Activated CD4-positive, CD25-positive, alpha-beta regulatory T cell treated with anti-CD3 and anti-CD28 coated beads, Interleukin-2, amount 50 U/mL, for 24 hours (primary cell): ENCODE data around the gene PHACTR1.

Experiments used
- ATAC-seq, 2 donors: fragments of 150-1000 bp; cut with Tn5 transposase; one replicate each; pipeline ENCODE4 v1.10.0; 2021; ENCODE audit warnings: mild to moderate bottlenecking in 1 of 2, moderate library complexity in 1 of 2

The PHACTR1 gene

DNA sequence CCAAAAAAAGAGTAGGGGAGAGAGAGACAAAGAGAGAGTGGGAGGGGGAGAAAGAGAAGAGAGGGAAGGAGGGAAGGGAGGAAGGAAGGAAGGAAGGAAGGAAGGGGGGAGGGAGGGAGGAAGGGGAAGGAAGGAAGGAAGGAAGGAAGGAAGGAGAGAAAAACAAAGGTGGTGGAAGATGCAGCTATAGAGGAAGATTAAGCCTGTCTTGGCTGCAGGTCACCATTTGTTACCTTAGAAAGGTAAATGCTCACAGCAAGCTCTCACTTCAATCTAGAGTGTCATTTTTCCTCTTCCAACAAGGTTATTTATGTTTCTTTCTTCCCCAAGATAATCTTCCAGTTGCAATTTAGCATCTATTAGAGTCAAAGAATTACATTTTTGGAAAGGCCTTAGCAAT, 284.0 kb downstream of the PHACTR1 start:
- ATAC-seq = no peak

DNA sequence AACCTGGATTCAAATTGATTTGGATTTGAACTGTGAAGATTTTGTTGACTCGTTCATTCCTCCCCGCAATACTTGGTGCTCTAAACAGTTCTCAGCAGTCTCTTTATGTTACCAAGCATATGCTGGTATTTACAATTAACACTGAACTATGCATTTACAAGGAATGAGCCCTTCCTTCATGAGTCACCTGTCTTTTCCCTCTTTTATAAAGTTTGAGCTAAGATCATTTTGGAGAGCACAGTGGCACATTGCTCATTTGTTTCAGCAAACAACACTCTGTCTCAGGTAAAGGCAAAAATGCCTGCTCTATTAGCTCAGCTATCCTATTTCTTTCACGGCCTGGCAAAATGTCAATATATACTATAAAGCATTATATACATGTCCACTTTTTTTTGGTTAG, 285.4 kb downstream of the PHACTR1 start:
- no peak for ATAC-seq

DNA sequence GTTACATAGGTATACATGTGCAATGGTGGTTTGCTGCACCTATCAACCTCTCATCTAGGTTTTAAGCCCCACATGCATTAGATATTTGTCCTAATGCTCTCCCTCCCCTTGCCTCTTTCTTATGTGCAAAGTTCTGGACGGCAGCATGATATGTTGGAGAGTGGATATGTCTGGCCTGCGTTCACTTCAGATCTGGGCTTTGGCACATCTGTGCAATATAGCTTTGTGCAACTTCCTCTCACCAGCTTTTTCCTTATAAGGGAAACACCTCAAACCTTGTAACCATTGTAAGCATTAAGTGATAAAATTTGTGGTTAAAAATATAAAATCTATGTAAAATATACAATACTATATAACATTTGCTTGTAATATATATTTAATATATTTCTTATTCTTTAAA, 288.0 kb downstream of the PHACTR1 start:
- ATAC-seq = no peak

DNA sequence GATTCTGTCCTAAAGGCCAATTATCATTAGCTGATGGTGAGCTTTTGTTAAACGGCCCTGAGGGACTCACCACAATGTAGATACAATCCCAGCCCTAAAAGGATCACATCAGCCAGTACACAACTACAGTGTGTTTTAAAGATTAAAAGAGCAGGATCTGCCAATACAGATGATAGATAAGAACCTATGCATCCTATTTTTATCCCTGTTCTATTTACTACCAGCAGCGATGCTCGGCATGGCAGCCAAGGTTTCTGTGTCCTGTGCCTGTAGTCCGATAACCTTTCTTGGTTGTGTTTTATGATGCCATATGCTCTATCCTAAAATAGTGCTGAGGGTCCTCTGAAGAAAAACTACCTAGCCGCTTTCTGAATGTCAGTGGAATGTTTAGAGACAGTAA, 289.4 kb downstream of the PHACTR1 start:
- ATAC-seq = no peak

DNA sequence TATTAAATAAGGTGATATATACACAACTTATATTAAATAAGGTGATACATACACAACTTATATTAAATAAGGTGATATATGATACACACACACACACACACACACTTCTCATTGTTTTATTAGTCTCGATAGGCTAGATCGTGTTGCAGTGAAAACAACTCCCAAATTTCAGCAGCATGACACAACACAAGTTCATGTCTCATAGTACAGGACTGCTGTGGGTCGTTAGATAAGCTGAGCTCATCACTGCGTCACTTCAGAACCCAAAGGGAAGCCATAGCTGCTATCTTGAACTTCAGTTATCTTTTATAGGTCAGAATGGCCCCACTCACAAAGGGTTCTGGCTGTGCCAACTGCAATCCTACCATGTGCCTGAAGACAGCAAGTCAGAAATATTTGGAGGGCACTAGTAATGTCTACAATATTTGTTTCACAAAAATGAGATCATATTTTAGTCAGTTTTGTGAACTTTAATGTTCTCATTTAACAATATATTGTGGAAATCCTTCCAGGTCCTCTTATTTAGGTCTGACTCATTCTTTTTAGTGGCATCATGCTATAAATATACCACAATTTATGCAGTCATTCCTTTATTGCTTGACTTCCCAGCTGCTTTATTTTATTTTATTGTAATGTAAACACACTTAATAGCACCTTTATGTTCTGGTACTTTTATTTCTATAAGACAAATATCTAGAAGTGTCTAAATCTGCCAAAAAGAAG, 290.2 kb downstream of the PHACTR1 start:
- ATAC-seq = no peak

DNA sequence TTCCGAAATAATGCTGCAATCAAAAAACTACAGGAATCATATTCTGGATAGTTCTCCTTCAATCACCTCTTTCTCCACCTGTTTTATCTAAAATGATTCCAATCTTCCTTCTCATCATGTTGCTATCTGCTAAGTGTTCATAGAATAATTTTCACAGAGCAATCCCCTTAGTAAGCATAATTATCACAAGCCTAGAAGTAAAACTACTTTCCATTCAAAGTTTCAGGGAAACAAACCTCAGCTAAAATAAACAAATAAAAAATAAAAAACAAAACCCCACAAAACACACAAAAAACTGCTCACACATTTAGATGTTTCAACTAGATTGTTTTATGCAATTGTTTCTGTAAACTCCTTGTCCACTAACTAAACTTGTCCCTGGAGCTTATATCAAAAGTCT, 291.2 kb downstream of the PHACTR1 start:
- ATAC-seq = no peak

DNA sequence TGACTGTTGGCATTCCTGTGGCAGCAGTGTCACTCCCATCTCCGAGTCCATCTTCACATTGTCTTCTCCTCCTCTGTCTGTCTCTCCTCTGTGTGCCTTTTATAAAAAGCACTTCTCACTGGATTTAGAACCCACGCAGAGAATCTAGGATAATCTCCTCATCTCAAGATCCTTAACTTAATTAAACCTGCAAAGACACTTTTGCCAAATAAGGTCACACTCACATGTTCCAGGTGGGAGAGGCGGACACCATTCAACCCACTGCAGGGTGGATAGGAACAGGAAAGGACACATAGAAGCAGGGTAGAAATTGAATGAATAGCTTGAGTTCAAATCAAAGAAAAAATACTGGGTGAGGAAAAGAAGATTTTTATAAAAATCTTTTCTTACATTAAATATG, 292.5 kb downstream of the PHACTR1 start:
- no peak for ATAC-seq

DNA sequence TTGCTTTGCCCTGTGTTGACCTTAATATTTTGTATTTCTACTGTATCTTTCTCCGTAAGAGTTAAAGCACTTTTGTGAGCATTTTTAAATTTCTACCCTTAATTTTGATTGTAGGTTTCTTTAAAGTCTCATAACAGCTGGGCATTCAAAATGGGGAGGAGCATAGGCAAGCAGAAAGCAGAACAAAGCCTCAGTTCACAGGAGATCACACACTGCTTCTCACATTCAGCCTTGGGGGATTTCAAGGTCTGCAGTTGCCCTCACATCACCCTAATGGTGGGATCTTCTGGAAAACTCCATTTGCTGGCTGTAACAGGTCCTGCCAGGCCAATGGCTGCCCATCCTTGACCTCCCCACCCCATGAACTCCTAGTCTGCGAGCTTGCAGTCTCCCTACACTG, 292.9 kb downstream of the PHACTR1 start:
- no peak for ATAC-seq

DNA sequence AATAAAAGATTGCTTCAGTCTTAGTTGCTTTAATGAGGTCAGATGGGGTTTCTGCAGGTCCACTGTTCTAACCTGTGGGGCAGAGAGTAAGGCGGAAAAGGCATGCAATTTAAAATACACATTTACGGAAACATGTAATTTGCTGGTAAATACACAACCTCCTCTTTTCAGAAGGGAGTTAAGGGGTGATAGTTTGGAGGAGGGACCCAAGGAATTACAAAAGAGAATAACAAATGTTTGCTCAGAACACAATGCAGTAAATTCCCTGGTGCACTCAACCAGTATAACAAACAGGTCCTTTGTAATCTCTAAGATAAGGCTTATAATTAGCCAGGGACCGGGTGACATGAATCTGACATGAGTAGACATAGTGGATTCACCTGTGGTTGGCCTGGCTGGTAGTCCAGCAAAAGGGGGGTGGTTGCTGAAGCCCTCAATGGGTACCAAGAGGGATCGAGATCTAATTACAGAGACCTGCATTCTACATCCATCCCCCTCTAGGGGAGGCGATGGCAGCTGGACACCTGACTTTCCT, 295.1 kb downstream of the PHACTR1 start:
- no peak for ATAC-seq

DNA sequence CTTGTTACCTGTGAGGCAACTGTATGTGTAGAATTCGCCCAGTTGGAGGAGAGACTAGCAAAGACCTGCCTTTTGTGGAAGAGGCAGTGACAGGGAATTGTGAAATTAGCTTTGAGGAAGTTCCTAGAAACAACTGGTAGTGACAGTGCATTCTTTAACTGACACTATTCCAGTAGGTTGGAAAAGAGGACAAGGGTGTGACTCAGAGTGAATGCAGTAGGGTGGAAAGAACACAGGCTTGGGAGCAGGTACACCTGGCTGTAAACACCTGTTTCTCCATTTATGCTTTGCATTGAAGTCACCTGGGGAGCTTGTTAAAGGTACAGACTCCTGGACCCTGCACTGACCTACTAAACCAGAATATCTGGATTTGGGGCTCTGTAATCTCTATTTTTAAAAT, 295.7 kb downstream of the PHACTR1 start:
- no peak for ATAC-seq

DNA sequence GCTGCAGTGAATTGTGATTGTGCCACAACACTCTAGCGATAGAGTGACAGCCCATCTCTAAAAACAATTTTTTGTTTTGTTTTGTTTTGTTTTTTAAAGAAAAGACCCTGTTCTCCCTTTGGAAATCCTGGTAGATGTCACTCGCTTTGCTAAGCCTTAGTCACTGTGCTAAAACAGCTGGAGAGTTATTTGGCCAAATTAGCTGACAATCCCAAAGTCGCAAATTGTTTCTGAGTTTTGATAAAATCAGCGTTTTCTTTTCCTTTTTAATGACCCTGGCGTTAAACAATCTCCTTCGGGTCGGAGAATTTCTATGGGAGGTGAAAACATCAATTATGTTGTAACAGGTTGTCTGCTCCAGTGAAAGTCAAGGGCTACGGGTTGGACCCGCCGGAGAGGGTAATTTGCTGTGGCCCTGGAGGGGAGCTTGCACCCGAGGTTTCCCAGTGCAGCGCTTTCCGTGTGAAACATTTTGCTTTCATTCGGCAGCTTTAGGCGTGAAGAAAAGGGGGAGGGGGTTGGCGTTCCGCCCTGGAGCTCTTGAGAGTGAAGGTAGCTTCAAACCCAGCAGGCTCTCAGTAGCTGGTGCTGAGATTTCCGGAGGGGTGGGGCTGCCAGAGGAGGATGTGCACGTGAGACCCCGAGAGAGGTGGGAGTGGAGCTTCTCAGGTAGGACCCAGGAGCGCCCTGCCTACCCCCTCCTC, 296.6 kb downstream of the PHACTR1 start:
- no peak for ATAC-seq

DNA sequence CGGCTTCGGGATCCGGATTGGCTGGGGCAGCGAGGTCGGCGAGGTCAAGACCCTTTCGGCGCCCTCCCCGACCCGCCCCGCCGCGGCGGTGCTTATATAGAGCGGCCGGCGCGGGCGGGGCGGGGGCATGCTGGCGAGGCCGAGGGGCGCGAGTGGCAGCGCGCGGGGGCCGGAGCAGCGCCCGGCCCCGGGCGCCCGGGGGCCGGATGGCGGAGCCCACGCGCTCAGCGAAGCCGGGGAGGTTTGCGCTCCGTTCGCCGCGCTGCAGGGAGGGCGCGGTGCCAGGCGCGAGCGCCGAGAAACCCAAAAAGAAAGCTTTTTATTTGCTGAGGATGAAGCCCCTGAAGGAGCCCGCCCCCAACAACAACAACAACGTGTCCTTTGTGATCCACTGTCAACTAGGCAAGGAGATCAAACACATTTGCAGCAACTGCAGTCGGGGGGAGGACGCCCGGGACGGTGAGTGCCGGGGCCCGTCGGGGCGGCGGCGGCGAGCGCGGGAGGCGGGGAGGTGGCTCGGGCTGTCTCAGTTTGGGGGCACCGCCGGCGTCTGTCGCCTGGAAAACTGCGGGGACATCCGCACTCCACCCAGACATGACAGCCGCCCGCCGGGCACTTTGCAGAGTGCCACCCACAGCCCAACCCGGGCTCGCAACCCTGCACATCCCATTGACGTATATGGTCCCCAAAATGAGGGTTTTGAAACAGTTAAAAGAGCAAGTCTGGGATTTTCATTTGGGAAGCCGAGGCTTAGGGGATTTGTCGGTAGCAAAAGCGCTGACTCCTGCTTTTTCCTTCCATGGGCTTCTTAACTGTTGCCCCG, 297.3 kb downstream of the PHACTR1 start:
- ATAC-seq = no peak

DNA sequence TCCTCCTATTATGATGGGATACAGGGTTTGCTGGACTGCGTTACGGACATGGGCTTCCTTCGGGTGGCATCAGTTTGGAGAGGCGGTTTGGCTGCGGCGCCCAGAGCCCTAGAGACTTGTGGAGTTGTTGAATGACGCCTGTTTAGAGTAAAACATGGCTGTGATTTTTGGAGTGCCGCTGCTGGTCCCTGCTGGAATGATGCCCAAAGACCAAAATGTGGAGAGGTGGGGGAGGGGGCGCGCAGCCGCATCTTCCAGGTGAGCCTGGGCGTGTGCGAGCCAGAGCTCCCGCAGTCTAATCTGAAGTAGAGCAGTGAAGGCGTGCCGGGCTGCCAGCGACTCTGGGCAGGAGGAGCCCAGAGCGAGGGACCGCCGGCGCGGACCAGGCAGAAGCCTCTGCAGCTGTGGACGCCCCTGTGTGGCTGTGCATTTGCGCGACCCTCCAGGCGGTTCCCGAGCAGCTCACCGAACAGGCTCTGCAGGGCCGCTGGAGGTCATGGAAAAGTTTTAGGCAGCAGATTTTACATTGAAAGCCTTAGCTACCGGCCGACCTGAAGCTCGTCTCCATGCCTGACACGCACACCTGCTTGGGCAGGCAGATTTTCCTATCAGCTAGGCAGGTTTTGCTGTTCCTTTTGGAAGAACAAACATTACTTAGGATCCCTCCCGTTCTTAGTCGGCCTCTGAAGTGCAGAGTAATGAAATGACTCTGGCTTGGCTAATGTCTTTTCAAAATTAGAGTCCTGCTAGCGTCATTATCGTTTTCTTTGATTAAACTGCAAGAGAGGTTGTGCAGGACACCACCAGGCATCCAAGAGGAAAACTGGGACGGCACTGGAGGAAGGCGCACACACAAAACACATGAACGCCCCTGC, 298.2 kb downstream of the PHACTR1 start:
- ATAC-seq = no peak

DNA sequence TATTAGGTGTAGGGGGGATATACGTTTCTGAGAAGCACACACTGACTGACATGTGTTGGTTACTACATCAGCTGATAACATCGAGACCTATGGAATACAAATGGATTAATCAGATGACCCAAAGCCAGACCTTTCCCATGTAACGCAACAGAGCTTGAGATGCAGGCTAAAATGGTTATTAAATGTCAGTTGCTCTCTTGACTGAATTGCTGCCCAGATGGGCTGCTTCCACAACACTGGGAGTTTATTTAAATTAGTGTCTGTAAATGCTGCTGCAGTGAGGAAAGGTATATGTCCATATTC, 298.8 kb downstream of the PHACTR1 start:
- no peak for ATAC-seq

DNA sequence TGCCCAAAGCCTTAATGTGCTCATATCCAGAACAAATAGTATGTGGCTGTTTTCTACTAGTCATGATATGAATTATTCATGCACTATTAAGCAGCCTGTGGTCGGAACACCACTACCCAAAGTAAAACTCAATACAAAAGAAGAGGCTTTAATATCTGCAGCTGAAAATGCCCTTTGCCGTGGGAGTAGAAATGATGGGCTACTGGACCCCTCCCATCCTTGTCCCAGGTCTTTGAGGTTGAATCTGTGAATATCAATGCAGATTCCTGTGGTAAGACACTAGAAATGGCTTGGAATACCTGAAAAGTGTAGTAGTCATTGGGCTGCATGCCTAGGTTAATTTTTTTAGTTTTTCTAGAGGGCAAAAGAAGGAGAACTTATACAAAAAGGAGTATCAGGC, 308.0 kb downstream of the PHACTR1 start:
- ATAC-seq = no peak

DNA sequence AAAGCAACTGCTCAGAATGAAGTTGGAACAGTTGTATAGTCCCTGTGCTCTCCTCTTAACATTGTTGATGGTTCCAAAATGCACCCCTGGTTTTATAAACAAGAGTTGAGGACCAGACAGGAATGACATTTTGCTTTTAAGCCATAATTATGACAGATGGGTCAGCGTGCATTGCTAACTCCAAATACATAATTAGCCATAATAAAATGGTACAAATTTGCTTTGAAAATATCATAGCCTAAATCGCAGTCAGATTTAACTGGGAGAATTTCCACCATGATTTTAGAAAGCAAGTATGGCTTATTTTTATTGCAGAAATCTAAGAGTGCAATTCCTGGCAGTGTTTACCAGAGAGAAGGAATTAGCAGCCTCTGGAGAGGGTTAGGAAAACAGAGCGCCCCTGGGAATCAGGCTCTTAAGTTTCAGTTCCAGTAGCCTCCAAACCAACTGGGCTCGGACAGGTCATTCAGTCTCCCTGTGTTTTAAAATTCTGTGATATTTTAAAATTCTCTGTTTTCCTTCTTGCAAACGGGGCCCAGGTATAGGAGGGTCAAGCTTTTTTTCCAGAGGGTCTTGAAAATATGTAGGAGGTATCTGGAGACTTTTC, 309.4 kb downstream of the PHACTR1 start:
- ATAC-seq = no peak

DNA sequence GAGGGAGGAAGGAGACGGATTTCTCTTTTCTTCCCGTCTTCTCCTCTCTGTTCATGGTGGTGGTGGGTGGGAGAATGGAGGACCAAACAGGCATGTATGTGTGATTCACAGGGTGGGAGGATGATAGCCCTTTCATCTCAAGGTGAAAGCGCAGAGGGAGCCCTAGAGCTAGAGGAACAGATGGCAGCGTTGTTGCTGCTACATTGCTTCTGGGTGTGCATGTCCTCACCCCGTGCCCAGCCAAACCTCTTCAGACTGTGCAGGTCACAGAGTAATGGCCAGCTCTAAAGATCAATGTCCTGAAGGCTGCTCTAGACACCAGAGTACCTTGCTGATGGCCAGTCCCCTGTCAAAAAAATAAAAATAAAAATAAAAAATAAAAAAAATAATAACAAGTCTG, 310.0 kb downstream of the PHACTR1 start:
- peak in 1 of 2 donors; percentile 21 for ATAC-seq

DNA sequence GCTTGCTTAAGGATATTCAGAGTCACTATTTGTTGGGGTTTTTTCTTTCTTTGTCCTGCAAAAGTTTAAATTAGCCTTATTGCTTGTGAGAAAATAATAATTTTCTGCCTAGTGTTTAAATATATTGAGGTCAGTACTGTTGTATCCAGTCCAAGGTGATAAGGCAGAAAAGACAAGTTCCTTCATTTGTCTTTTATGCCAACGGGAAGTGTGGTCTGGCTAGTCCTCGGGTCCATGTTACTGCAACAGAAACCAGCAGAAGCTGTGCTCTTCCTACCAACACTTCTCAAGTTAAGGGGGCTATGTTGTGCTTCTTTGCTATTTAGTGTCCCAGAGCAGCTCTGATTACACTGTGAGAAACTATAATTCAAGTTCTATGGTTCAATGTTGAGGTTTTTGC, 310.6 kb downstream of the PHACTR1 start:
- no peak for ATAC-seq

DNA sequence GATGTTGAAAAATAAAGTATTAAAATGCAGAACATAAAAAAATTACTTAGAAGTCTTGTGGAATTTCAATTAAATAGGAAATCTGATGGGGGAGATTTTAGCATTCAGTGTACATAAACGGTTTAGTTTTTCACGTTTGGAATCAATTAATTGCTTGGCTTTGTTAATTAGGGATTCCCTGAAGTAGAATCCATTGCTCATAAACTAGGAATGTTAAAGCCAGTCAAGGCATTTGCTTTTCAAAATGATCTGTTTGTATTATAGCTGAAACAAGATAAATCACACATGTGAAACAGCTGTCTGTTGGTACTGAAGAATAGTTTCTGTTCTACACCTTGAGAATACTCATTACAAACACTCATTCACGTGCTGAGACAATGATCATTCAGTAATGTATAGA, 313.8 kb downstream of the PHACTR1 start:
- no peak for ATAC-seq

DNA sequence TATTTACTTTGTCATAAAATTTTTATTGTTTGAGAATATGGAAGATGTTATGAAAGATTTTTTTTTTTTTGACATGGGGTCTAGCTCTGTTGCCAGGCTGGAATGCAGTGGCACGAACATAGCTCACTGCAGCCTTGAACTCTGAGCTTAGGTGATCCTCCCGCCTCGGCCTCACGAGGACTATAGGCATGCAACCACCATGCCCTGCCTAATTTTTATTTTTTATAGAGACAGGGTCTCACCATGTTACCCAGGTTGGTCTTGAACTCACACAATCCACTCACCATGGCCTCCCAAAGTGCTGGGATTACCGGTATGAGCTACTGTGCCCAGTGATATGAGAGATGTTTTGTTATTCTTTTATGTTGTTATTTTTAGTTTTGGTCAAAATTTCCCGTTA, 316.0 kb downstream of the PHACTR1 start:
- no peak for ATAC-seq

DNA sequence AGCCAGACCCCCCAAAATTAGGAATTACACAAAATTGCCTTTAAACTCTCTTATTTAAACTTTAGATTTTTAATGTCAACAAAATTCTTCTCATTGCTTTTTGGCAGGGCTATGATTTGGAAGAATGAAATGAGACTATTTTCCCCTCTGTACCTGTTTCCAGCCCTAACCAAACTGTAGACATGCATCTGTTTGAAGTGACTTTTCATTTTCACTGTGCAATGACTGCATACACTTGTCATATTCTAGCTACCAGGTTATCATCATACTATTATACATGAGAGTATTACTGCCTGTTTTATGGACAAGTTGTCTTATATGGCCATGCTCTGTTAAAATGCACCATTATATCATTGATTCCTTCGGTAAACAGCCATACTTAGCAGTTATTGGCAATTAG, 316.6 kb downstream of the PHACTR1 start:
- no peak for ATAC-seq

DNA sequence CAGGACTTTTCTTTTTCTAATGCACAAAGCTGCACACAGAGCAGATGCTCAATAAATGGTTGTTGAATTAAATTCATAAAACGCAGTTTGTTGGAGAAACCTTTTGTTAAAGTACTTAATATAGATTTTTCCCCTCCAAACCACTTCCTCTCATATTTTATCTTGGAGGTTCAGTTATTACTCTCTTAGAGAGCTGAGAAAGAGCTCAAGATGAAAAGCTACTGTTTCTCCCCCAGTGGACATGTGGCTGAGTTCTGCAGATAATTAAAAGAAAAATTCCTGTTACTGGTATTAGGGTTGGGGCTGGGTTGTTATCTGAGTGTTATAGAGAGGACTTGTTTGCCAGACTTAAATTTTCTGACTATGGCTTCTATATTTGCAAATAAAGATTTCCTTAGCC, 317.7 kb downstream of the PHACTR1 start:
- no peak for ATAC-seq
